HG03135 (cell line): ENCODE data around the gene CDK2AP2.
A peak's percentile ranks its signal among the peaks of the same experiment; 100 is the strongest.
"Not testable (repeated sequence)": the region's sequence is repeated elsewhere in the genome, so short reads cannot be mapped to it uniquely, and the experiment has no call there.

Experiments
- ATAC-seq: cut with Tn5 transposase; IDR thresholded peaks from one replicate; pipeline ENCODE4 v1.9.1; 2021; ENCODE audit warnings: mild to moderate bottlenecking, moderate library complexity; ENCODE audit not compliant: unreplicated experiment

The CDK2AP2 gene, protein sequence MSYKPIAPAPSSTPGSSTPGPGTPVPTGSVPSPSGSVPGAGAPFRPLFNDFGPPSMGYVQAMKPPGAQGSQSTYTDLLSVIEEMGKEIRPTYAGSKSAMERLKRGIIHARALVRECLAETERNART

DNA sequence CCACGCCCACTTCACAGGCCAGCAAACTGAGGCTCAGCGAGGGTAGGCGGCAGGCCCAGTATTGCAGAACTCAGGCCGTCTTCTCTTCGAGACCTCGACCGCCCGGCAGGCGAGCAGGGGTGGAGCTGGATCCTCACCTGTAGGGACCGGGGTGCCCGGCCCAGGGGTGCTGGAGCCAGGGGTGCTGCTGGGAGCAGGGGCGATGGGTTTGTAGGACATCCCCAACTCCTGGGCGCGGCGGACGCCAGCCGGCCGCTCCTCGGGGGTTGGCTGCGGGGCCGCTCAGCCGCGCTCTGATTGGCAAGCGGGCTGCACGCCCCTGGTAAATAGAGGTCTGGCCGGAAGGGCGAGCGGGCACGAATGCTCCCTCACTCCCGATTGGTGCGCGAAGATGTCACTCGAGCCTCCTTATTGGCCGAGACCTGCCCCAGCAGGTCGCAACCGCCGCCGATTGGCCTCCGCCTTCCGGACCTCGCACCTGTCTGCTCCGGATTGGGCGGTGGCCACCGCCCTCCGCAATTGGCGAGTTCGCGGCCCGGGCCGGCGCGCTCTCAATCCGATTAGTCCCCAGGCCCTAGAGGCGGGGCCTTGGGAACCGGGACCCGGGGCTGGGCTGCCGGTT, at the start of gene CDK2AP2:
CDK2AP2 (minus strand) TSS at position 299 of the 622 bp plus-strand sequence; CDS start at position 219, 80 bp downstream.
- peak; percentile 66 for ATAC-seq

DNA sequence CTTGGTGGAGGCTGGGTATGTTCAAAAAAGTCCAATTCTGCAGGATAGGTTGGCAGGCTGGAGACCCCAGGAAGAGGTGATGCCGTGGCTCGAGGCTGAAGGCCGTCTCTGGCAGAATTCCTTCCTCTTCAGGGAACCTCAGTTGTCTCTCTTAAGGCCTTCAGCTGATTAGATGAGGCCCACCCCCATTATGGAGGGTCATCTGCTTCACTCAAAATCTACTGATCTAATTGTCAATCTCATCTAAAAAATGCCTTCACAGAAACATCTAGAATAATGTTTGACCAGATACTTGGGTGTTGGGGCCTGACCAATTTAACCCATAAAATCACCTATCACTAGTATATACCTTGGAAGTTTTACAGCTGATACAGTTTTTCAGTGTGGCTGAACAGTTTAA, 48.3 kb upstream of the CDK2AP2 start:
- no peak for ATAC-seq

GRCh38 chr11:67551697-67552096, 43.7 kb upstream of the CDK2AP2 start:
- not testable (repeated sequence) for ATAC-seq

- no peak for ATAC-seq
Observed at GRCh38 chr11:67551127-67551526, 43.2 kb upstream of the CDK2AP2 start.

DNA sequence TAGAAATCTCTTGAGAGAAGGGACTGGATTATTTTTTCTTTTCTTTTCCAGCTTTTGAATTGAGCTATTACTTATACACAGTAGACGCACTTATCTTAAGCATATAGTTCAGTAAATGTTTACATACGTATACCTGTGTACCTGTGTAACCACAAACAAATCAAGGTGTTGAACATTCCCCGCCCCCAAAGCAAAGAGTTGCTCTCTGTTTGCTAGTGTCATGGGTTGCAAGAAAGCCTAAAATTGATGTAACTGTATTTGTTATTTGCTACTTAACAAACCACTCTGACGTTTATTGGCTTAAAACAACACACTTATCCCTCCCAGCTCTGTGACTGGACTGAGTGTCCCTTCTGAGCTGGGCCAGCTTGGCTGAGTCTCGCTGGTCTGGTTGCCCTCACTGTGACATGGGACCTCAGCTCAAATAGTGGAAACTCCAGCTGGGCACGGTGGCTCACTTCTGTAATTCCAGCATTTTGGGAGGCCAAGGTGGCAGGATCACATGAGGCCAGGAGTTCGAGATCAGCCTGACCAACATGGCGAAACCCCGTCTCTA, 40.7 kb upstream of the CDK2AP2 start:
- no peak for ATAC-seq

- not testable (repeated sequence) for ATAC-seq
Observed at GRCh38 chr11:67548112-67548511, 40.1 kb upstream of the CDK2AP2 start.

DNA sequence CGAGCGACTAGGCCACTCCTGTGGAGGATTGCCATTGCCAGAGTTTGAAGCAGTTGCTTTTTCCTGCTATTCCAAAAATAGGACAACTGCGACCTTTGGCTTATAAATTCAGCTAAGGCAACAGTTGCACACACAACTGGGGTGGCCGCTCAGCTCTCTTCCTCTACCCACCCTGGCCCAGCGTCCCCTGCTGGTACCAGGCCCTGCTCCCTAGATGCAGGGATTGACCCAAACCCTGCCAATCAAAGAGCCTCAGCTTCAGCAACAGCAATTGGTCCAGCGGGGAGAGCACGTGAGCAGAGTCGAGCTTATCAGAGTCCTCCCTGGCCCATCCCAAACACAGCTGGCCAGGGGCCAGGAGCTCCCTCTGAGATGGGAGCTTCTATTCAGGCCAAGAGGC, 37.3 kb upstream of the CDK2AP2 start:
- no peak for ATAC-seq

- ATAC-seq = no peak
Observed at GRCh38 chr11:67544616-67545242, 36.8 kb upstream of the CDK2AP2 start.

GRCh38 chr11:67543585-67543984, 35.6 kb upstream of the CDK2AP2 start:
- ATAC-seq = no peak

- no peak for ATAC-seq
Observed at GRCh38 chr11:67542971-67543370, 35.0 kb upstream of the CDK2AP2 start.

DNA sequence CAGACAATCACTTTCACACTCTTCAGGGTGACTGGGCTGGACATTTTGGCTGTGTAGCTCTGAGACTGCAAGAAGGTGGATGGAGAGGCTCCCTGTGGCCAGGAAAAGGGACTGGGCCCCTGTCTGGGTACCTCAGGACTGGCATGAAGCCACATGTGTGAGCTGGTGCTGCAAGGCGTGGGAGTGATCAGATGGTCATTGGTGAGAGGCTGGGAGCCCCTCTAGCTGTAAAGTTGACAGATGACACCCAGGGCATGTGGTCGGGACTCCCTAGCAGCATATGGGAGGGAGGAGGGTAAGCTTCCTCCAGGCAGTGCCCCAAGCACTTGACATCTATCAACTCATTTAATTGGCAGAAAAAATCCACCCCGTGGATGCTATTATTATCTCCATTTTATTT, 34.2 kb upstream of the CDK2AP2 start:
- no peak for ATAC-seq

GRCh38 chr11:67541198-67541597, 33.2 kb upstream of the CDK2AP2 start:
- no peak for ATAC-seq

DNA sequence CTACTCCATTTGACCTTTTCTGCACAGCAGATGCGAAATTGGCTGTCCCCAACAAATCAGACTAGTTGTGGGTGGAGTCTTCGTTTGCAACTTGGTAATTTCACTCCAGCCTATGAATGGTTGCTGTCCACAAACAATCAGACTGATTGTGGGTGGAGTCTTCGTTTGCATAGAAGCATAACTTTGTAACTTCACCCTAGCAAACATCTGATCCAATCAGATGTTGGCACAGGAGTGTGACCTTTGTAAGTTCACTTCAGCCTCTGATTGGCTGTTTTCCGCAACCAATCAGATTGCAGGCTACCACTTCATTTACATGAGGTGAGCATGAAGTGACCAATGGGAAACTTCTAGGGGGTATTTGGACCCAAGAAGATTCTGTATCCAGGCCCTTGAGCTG, 31.6 kb upstream of the CDK2AP2 start:
- ATAC-seq = no peak

GRCh38 chr11:67538823-67539505, 31.0 kb upstream of the CDK2AP2 start:
- ATAC-seq = no peak

DNA sequence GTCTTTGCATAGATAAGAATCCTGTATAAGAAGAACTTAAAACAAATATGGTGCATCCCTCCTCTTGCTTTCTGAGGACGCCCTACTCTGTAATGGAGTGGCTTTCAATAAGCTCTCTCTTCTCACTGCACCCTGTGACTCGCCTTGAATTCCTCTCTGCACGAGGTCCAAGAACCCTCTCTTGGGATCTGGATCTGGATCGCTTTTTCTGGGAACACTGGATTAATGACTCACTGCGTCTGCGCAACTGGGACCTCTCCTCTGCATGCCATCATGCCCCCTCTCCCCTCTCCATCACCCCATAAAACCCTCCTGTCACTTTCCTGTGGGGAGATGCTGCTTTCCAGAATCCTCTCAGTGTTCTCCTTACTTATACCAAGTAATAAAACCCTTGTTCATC, 30.3 kb upstream of the CDK2AP2 start:
- ATAC-seq = no peak

DNA sequence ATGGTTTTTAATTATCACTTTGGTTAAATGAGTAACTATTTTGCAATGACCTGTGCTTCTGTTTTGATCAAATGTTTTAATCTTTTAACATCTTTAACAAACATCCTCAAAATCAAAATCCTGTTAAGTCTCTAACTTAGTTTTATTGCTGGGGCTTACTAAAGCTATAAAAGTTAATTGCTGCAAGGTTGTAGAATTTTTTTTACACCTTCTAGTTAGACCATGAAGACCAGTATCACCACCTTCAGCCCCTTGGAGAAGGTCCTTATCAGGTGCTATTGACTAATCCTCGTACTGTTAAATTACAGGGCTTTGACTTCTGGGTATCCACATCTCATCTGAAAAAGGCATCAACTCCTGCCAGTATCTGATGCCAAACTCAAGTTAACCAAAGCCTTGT, 27.6 kb upstream of the CDK2AP2 start:
- ATAC-seq = no peak

- ATAC-seq = no peak
Observed at GRCh38 chr11:67534070-67534679, 26.2 kb upstream of the CDK2AP2 start.

DNA sequence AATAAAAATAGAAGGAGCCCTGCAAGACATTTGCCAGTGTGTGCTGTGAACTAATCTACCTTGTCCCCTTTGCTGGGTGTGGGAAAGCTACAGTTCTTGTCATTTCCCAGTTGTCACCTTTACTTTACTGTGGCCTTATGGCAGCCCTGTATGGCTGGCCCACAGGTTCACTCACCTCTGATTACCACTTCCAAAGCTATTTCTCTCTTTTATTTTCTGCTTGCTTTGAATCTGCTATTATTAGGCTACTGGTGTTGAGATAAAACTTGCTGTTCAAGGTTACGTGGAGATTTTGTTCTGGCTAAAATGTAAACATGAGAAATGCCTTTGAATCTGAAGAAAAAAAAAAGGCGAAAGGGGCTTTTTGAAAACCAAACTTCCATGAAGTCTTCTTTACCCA, 24.9 kb upstream of the CDK2AP2 start:
- no peak for ATAC-seq

DNA sequence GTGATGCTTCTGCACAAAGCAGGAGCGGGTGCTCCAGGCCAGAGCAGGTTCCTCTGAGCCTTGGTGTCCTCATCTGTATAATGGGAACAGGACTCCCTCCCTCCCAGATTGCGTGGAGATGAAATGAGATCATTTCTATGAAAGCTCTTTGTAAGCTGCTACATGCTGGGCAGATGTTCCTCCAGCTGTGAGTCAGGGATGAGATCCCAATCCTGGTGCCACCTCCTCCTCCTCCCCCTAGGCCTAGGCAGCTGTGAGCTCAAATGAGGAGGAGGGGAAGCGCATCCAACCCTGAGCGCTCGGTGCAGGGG, 22.3 kb upstream of the CDK2AP2 start:
- no peak for ATAC-seq

GRCh38 chr11:67528376-67528775, 20.4 kb upstream of the CDK2AP2 start:
- ATAC-seq = no peak

- ATAC-seq = no peak
Observed at GRCh38 chr11:67525275-67525976, 17.5 kb upstream of the CDK2AP2 start.
